Fibroblast of lung (primary cell): ENCODE measurements around the gene MSANTD1.

Experiments
- CTCF ChIP-seq, 2 donors: IDR thresholded peaks in 1 of 2; conservative IDR thresholded peaks in 1 of 2; 1 replicate in 1 of 2; 2 replicates in 1 of 2; pipeline ENCODE4 v1.5.1; 2011 to 2012; ENCODE audit warnings: low read length in 2 of 2, control low read depth in 1 of 2, inconsistent platforms in 1 of 2, low read depth in 1 of 2, mild to moderate bottlenecking in 1 of 2
- EZH2 ChIP-seq: IDR thresholded peaks from 2 replicates; pipeline ENCODE4 v1.5.1; 2012; ENCODE audit warnings: low read length, control low read depth, mild to moderate bottlenecking; ENCODE audit errors: missing control alignments

- TF ChIP-seq CTCF (conservative IDR thresholded peaks at IDR 0.05 in 1 of 2, IDR thresholded peaks at IDR 0.05 in 1 of 2; ENCODE audit: low read depth in 1 of 2, low read length in 2 of 2): no peak
- TF ChIP-seq EZH2: no peak
Observed at GRCh38 chr4:3256230-3257102, 7.5 kb downstream of the MSANTD1 start.
